ENCODE results near the gene ACTR6. TPM values are rescaled to one million over a fixed set of nuclear protein-coding genes. Genes with fewer than 3 reads are reported as not detected.
"Not testable (repeated sequence)": the region's sequence is repeated elsewhere in the genome, so short reads cannot be mapped to it uniquely, and the experiment has no call there.

The ACTR6 gene
- total RNA-seq, 2 experiments from 2014 or later = 36.0 to 38.2 TPM

GRCh38 chr12:100188888-100189635 is 11.6 kb upstream of the ACTR6 start:
- ATAC-seq (ENCODE audit: low read depth); POLR2A ChIA-PET; H3K4me3 Mint-ChIP-seq; H3K27me3 Mint-ChIP-seq; H3K9me3 Mint-ChIP-seq; DNase-seq; H3K27ac Mint-ChIP-seq: not testable (repeated sequence)
- Mint-ChIP-seq H3K4me1 (peaks cover 13% of the 10 kb centered on the region), H3K36me3 (peaks cover 28% of the 10 kb centered on the region)

DNA sequence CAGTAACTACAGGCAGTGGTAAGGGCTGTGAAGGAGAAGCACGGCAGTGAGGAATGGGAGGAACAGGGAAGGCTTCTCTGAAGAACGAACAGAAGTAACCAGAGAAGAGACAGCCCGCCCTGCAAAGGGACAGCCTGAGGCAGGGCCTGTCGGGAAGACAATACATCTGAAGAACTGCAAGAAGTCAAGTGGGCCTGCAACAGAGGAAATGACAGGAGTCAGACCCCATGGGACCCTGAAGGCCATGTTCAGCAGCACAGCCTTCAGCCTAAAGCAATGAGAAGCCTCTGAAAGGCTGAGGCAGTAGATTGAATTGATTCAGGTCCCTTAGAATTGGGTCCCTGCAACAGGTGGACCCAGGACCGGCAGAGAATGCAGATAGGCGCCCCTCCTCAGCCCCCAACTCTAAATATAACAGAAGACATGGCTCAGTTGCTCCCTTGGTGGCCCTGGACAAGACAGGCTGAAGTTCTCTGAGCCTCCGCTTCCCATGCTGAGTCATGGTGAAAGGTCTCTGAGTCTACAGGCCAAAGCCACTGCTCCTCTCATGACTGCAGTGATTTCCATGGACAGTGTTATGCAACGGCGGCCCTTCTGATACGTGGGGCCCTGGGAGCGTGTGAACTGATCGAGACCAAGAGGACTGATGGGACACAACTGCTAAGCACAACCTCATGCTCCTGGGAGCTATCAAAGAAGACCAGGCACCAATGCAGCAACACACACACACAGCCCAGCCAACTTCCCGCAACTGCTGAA is 10.8 kb upstream of the ACTR6 start:
- H3K4me1 Mint-ChIP-seq = peaks cover 13% of the 10 kb centered on the region
- DNase-seq = no peak
- ATAC-seq (ENCODE audit: low read depth) = no peak
- H3K27ac Mint-ChIP-seq = no peak overlapping the region
- H3K36me3 Mint-ChIP-seq = peaks cover 33% of the 10 kb centered on the region
- H3K27me3 Mint-ChIP-seq = no peaks in the 10 kb centered on the region
- no peaks in the 10 kb centered on the region for H3K9me3 Mint-ChIP-seq
- H3K4me3 Mint-ChIP-seq = no peak overlapping the region
- POLR2A ChIA-PET = no interaction called here

DNA sequence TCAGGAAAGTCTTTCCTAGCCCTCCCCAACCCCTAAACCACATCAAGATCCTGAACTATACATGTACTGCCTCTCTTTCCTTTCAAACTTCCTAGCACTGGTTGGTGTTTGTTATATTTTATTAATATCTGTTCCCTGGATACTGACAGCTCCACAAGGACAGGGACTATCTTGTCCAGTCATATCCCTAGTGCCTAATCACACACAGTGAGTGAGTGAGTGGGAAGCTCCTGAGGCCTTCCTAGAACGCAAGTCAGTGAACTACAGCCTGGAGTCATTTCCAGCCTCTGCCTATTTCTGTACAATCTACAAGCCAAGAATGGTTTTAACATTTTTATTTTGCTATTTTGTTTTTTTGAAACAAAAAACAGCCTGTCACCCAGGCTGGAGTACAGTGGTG is 7.5 kb upstream of the ACTR6 start:
- Mint-ChIP-seq H3K27me3 (no peaks in the 10 kb centered on the region), H3K27ac (no peak overlapping the region), H3K4me1 (peaks cover 6% of the 10 kb centered on the region), H3K4me3 (no peak overlapping the region), H3K9me3 (no peaks in the 10 kb centered on the region), H3K36me3 (peaks cover 42% of the 10 kb centered on the region)
- POLR2A ChIA-PET = no interaction called here
- ATAC-seq (ENCODE audit: low read depth) (no peak), DNase-seq (no peak)

DNA sequence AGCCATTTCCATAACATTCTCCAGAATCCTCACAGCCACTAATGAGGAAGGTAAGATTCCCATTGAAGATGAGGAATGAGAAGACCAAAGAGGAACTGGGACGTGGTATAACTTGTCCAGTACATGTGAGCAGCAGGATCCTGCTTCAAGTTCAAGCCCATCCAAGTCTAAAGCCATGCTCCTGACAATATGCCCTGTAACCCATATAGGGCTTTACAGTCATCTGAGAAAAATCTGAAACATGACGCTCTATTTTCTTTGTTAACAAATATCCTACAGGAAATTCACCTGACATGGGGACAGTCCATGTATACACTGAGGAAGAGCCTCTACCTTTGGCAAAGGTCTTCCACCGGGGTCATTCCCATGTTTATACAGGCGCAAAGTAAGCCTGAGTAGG is 3.1 kb upstream of the ACTR6 start:
- no peaks in the 10 kb centered on the region for H3K27me3 Mint-ChIP-seq
- H3K27ac Mint-ChIP-seq = no peak overlapping the region
- no peak overlapping the region for H3K4me3 Mint-ChIP-seq
- POLR2A ChIA-PET = no interaction called here
- DNase-seq (no peak), ATAC-seq (ENCODE audit: low read depth) (no peak)
- H3K4me1 Mint-ChIP-seq = peaks cover 15% of the 10 kb centered on the region
- H3K36me3 Mint-ChIP-seq = peaks cover 22% of the 10 kb centered on the region
- H3K9me3 Mint-ChIP-seq = no peaks in the 10 kb centered on the region

- Mint-ChIP-seq H3K4me1 (peaks cover 23% of the 10 kb centered on the region), H3K27me3 (no peaks in the 10 kb centered on the region), H3K9me3 (no peaks in the 10 kb centered on the region), H3K27ac (peak overlapping the region; percentile 95), H3K36me3 (peaks cover 19% of the 10 kb centered on the region), H3K4me3 (peak overlapping the region; percentile 95)
- DNase-seq (no peak), ATAC-seq (ENCODE audit: low read depth) (no peak)
- POLR2A ChIA-PET = no interaction called here
Measured at GRCh38 chr12:100199023-100199346, 1.6 kb upstream of the ACTR6 start.

GRCh38 chr12:100199347-100200149 is 1.1 kb upstream of the ACTR6 start:
- peak overlapping the region; percentile 98 for H3K27ac Mint-ChIP-seq
- POLR2A ChIA-PET = interaction anchor here (0.6 to 2.4 kb wide), 6 partner anchors 8 to 67 kb away, joined by 3 to 26 read pairs (median 4); partner anchors contain the start of genes DEPDC4 and SCYL2
- H3K36me3 Mint-ChIP-seq = peaks cover 15% of the 10 kb centered on the region
- DNase-seq (peak; percentile 83), ATAC-seq (ENCODE audit: low read depth) (peak; percentile 80)
- H3K9me3 Mint-ChIP-seq = no peaks in the 10 kb centered on the region
- no peaks in the 10 kb centered on the region for H3K27me3 Mint-ChIP-seq
- peak overlapping the region; percentile 95 for H3K4me3 Mint-ChIP-seq
- peaks cover 23% of the 10 kb centered on the region for H3K4me1 Mint-ChIP-seq

DNA sequence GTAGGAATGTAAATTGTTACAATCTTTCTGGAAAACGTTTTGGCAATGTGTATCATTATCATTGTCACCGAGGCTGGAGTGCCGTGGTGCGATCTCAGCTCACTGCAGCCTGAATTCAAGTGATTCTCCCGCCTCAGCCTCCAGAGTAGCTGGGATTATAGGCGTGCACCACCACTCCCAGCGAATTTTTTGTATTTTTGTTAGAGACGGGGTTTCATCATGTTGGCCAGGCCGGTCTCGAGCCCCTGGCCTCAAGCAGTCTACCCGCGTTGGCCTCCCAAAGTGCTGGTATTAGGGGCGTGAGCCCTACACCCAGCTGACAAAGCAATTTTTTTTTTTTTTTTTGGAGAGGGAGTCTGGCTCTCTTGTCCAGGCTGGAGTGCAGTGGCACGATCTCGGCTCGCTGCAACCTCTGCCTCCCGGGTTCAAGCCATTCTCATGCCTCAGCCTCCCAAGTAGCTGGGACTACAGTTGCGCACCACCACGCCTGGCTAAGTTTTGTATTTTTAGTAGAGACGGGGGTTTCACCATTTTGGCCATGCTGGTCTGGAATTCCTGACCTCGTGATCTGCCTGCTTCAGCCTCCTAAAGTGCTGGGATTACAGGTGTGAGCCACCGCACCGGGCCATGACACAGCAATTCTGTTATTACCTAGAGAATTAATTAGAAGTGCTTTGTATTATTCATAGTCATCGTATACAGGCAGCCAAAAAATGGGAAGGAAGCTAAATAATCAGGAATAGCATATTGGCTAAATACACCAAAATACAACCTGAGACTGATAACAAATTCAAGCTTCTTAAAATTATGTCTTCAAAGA is 1.2 kb downstream of the ACTR6 start:
- ATAC-seq (ENCODE audit: low read depth) (no peak), DNase-seq (no peak)
- peak overlapping the region; percentile 98 for H3K27ac Mint-ChIP-seq
- no peaks in the 10 kb centered on the region for H3K9me3 Mint-ChIP-seq
- POLR2A ChIA-PET = interaction anchor here (0.5 to 2.4 kb wide), 2 partner anchors 65 to 100 kb away, joined by 3 to 26 read pairs; partner anchors contain the start of genes DEPDC4 and SCYL2
- H3K4me1 Mint-ChIP-seq = peaks cover 23% of the 10 kb centered on the region
- H3K27me3 Mint-ChIP-seq = no peaks in the 10 kb centered on the region
- H3K36me3 Mint-ChIP-seq = peaks cover 8% of the 10 kb centered on the region
- H3K4me3 Mint-ChIP-seq = peak overlapping the region; percentile 95

DNA sequence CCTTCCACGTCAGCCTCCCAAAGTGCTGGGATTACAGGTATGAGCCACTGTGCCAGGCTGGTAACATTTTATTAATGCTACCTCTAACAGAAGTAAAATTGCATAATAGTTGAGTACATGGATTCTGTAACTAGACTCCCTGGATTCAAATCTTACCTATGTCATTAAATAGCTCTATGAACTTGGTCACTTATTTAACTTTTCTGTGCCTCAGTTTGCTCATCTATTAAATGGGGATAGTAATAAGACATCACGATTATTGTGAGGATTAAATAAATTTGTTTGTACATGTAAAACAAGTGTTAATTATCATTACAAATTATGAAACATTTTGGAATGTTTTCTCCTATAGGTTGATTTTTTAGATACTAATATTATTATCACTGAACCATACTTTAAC is 6.7 kb downstream of the ACTR6 start:
- ATAC-seq (ENCODE audit: low read depth) (no peak), DNase-seq (no peak)
- Mint-ChIP-seq H3K36me3 (peaks cover 9% of the 10 kb centered on the region), H3K27me3 (no peaks in the 10 kb centered on the region), H3K4me3 (no peak overlapping the region), H3K9me3 (no peaks in the 10 kb centered on the region), H3K4me1 (peaks cover 9% of the 10 kb centered on the region), H3K27ac (no peak overlapping the region)
- POLR2A ChIA-PET = no interaction called here

- DNase-seq = no peak
- no peaks in the 10 kb centered on the region for H3K27me3 Mint-ChIP-seq
- no peak overlapping the region for H3K27ac Mint-ChIP-seq
- H3K9me3 Mint-ChIP-seq = no peaks in the 10 kb centered on the region
- peaks cover 9% of the 10 kb centered on the region for H3K36me3 Mint-ChIP-seq
- H3K4me1 Mint-ChIP-seq = peaks cover 1% of the 10 kb centered on the region
- POLR2A ChIA-PET = no interaction called here
- ATAC-seq (ENCODE audit: low read depth) = no peak
- H3K4me3 Mint-ChIP-seq = no peak overlapping the region
Measured at GRCh38 chr12:100208834-100209233, 8.2 kb downstream of the ACTR6 start.

DNA sequence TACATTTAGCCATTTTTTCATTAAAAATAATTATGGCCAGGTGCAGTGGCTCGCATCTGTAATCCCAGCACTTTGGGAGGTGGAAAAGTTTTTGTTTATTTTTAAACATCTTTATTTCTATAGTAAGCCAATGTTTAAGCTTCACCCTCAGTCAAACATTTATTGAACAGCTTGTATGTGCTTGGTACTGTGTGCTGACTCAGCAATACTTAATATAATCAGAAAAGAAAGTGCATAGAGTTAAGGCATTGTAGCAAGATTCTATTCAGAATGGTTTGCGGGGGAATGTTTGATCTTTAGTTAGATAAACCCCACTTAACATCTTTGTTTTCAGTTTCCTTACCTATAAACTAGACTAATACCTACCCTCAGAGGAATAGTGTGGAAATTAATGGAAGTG is 11.1 kb downstream of the ACTR6 start:
- H3K4me1 Mint-ChIP-seq = peaks cover 4% of the 10 kb centered on the region
- H3K9me3 Mint-ChIP-seq = no peaks in the 10 kb centered on the region
- no peak overlapping the region for H3K27ac Mint-ChIP-seq
- POLR2A ChIA-PET = no interaction called here
- DNase-seq (no peak), ATAC-seq (ENCODE audit: low read depth) (no peak)
- peaks cover 13% of the 10 kb centered on the region for H3K36me3 Mint-ChIP-seq
- H3K27me3 Mint-ChIP-seq = no peaks in the 10 kb centered on the region
- no peak overlapping the region for H3K4me3 Mint-ChIP-seq

DNA sequence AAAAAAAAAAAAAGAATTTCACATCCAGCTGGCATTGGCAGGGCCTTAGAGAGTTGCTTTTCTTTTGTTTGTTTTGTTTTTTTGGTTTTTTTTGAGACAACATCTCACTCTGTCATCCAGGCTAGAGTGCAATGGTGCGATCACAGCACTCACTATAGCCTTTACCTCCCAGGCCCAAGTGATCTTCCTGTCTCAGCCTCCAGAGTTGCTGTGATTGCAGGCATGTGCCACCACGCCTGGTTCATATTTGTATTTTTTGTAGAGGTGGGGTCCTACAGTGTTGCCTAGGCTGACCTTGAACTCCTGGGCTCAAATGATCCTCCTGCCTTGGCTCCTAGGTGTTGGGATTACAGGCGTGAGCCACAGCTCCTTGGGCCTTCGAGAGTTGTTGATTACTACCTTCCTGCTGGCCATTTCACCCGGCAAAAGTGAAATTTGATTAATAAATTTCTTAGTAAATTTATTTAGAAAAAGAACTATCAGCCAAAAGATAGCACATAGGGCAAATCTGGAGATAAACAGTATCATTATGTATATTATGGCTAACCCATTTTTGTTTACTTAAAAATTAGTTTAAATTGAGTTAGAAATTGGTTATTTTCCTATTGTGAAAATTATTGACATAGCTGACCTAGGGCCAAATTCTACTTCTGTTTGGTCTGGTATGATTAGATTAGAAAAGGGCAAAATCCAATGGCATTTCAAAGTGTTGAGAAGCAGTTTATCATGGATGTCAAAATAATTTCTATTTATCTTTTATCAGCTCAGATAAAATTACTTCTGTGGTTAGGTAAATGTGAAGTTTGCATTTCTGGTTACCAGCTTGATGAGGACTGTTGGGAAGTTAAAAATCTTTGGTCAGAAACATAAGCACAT is 12.6 kb downstream of the ACTR6 start:
- POLR2A ChIA-PET = interaction anchor here (0.5 kb wide), 1 partner anchor 11 kb away, joined by 3 read pairs; no protein-coding TSS in a partner anchor
- H3K27me3 Mint-ChIP-seq = no peaks in the 10 kb centered on the region
- no peak overlapping the region for H3K4me3 Mint-ChIP-seq
- no peak overlapping the region for H3K27ac Mint-ChIP-seq
- no peaks in the 10 kb centered on the region for H3K9me3 Mint-ChIP-seq
- H3K4me1 Mint-ChIP-seq = peaks cover 4% of the 10 kb centered on the region
- DNase-seq (no peak), ATAC-seq (ENCODE audit: low read depth) (no peak)
- peaks cover 14% of the 10 kb centered on the region for H3K36me3 Mint-ChIP-seq

DNA sequence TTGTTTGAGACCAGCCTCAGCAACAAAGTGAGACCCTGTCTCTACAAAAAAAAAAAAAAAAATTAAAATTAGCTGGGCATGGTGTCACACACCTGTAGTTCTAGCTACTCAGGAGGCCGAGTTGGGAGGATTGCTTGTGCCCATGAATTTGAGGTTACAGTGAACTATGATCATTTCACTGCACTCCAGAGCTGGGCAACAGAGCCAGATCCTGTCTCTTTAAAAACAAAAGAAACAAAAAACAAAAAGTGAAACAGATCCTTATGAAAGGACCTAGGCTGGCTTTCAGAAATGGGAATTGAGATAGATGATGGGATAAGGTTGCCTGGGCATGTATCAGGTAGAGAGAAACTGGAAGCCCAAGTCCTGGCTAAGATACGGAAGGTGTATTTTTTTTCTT is 13.9 kb downstream of the ACTR6 start:
- DNase-seq (no peak), ATAC-seq (ENCODE audit: low read depth) (no peak)
- POLR2A ChIA-PET = no interaction called here
- Mint-ChIP-seq H3K27me3 (no peaks in the 10 kb centered on the region), H3K27ac (no peak overlapping the region), H3K4me3 (no peak overlapping the region), H3K36me3 (peaks cover 11% of the 10 kb centered on the region), H3K4me1 (peaks cover 4% of the 10 kb centered on the region), H3K9me3 (no peaks in the 10 kb centered on the region)
